ENCODE results near the gene RNH1. TPM values are rescaled to one million over a fixed set of nuclear protein-coding genes. Genes with fewer than 3 reads are reported as not detected.

Gene RNH1
- total and polyA plus RNA-seq, 10 of the 15 experiments (the other 5 are each of a cell fraction or from before 2014, with no cell fraction given) = 2.3 to 162 (median 72.1) TPM

DNA sequence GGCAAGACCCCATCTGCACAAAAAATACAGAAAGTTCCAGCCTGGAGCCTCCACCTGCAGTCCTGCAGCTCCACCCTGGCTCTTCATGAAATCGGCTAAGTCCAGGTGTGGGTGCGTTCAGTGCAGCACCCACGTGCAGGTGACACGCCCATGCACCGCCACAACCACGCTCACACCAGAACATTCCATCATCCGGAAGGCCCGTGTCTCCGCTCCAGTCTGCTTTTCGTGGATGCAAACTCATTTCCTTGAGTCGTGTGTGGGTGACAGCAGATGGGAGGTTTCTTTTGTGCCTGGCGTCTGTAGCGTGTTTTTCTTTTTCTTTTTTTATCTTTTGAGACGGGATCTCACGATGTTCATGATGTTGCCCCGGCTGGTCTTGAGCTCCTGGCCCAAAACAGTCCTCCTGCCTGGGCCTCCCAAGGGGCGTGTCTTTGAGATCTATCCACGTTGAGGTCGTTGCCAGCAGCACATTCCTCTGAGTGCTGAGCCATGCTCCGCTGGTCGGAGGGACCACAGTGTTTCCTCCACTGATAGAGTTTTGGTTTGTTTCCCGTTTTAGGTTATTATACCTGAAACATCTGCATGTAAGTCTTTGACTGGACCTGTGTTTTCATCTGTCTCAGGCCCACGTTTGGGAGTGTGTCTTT, 49.8 kb downstream of the RNH1 start (continued):
- TF ChIP-seq, protein P1, sequence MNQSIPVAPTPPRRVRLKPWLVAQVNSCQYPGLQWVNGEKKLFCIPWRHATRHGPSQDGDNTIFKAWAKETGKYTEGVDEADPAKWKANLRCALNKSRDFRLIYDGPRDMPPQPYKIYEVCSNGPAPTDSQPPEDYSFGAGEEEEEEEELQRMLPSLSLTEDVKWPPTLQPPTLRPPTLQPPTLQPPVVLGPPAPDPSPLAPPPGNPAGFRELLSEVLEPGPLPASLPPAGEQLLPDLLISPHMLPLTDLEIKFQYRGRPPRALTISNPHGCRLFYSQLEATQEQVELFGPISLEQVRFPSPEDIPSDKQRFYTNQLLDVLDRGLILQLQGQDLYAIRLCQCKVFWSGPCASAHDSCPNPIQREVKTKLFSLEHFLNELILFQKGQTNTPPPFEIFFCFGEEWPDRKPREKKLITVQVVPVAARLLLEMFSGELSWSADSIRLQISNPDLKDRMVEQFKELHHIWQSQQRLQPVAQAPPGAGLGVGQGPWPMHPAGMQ (IDR thresholded peaks at IDR 0.05; ENCODE audit: borderline replicate concordance) = no peak
- no peak for TF ChIP-seq YBX1 (IDR thresholded peaks at IDR 0.05)
- 0 out of 4 replicates have a peak, but pooled peaks of 1 of the 2 experiments have one; percentile 0 for TF ChIP-seq IKZF2 (IDR thresholded peaks at IDR 0.05)
- no peak for TF ChIP-seq MEF2A (IDR thresholded peaks at IDR 0.05; ENCODE audit: insufficient read depth, low read depth, low read length)
- no peak for TF ChIP-seq EED (IDR thresholded peaks at IDR 0.05; ENCODE audit: low read depth)
- no peak for TF ChIP-seq TBL1XR1 (IDR thresholded peaks at IDR 0.05; ENCODE audit: low read depth, low read length)
- TF ChIP-seq, protein P2, sequence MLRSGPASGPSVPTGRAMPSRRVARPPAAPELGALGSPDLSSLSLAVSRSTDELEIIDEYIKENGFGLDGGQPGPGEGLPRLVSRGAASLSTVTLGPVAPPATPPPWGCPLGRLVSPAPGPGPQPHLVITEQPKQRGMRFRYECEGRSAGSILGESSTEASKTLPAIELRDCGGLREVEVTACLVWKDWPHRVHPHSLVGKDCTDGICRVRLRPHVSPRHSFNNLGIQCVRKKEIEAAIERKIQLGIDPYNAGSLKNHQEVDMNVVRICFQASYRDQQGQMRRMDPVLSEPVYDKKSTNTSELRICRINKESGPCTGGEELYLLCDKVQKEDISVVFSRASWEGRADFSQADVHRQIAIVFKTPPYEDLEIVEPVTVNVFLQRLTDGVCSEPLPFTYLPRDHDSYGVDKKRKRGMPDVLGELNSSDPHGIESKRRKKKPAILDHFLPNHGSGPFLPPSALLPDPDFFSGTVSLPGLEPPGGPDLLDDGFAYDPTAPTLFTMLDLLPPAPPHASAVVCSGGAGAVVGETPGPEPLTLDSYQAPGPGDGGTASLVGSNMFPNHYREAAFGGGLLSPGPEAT (IDR thresholded peaks at IDR 0.05; ENCODE audit: low read depth) = no peak

DNA sequence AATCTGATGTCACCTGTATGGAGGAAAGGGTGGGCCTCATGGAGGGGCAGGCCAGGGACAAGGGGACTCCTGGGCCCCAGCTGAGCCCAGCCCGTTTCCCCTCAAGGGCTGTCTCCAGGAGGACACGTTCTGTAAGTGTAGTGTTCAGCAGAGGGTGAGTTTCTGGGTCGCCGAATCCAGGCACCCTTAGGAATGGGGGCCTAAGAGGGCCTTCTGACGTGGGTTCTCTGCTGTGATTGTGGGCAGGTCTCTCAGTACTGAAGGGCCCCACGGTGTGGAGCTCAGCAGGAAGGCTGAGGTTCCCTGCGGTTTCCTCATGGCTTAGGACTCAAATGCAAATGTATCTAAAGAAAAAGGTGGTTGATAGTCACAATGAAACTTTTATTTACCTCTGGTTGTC, 50.5 kb downstream of the RNH1 start:
- intact Hi-C loops (cut with micrococcal nuclease; ENCODE audit: unreplicated experiment) = no loop called here
- FAIRE-seq (peak; percentile 27), ATAC-seq (peak; percentile 87), DNase-seq (ENCODE audit: low read depth, low spot score) (no peak)
- peak overlapping the region; percentile 54; the same call in 1 of the 2 replicates for H3K4me3 ChIP-seq
- H3K79me2 ChIP-seq (ENCODE audit: control insufficient read depth, insufficient read depth, low read length) = peaks cover under 1% of the 10 kb centered on the region
- no peak overlapping the region for H3K9ac ChIP-seq (ENCODE audit: control insufficient read depth, insufficient read depth, low read length)
- H2AFZ ChIP-seq (ENCODE audit: control insufficient read depth, low read depth, low read length) = no peak overlapping the region
- no TSS peak for BruUV-seq (replicated peaks)
- peak overlapping the region; percentile 68 for H3K27ac ChIP-seq (ENCODE audit: control insufficient read depth, insufficient read depth)
- in situ Hi-C loops (cut with MboI) = no loop called here
- H3K27me3 ChIP-seq (replicated peaks in 1 of 2; ENCODE audit: control insufficient read depth in 2 of 2, insufficient read depth in 2 of 2, low read length in 1 of 2) = no peaks in the 10 kb centered on the region
- CTCF ChIA-PET = interaction anchor here (0.6 to 2.4 kb wide), 4 partner anchors 8 to 231 kb away, joined by 3 to 9 read pairs (median 4); no protein-coding TSS in a partner anchor
- H4K20me1 ChIP-seq (ENCODE audit: control insufficient read depth, insufficient read depth) = no peaks in the 10 kb centered on the region
- SMC1A ChIA-PET (ENCODE audit: uncharacterized antibody, unreplicated experiment) = interaction anchor here (0.6 to 1.5 kb wide), 2 partner anchors 13 to 47 kb away, joined by 3 to 4 read pairs; no protein-coding TSS in a partner anchor
- RAD21 ChIA-PET (ENCODE audit: unreplicated experiment) = no interaction called here
- peaks cover 2 to 6% of the 10 kb centered on the region in 2 experiments for H3K36me3 ChIP-seq (ENCODE audit: control insufficient read depth in 2 of 2, insufficient read depth in 2 of 2, low read length in 1 of 2)
- H3K4me1 ChIP-seq (ENCODE audit: control insufficient read depth, insufficient read depth, low read length) = peaks cover 18% of the 10 kb centered on the region
- POLR2A ChIA-PET = interaction anchor here (0.6 to 1.0 kb wide), 3 partner anchors 16 to 126 kb away, joined by 3 read pairs; no protein-coding TSS in a partner anchor
- no peaks in the 10 kb centered on the region for H3K9me3 ChIP-seq (replicated peaks; ENCODE audit: control insufficient read depth, insufficient read depth, low read length)
- peak overlapping the region; percentile 87 for H3K4me2 ChIP-seq (ENCODE audit: control insufficient read depth, insufficient read depth)
- 2% methylated on average over 7 of the region's 7 CpGs for WGBS (ENCODE audit: insufficient coverage, insufficient replicate concordance, low lambda C conversion rate, missing lambda C conversion rate)
- TF ChIP-seq MYC (IDR thresholded peaks at IDR 0.05; ENCODE audit: insufficient read depth, insufficient read length, insufficient replicate concordance, low read length, severe bottlenecking) = no peak
- no peak for TF ChIP-seq TAF1 (IDR thresholded peaks at IDR 0.05; ENCODE audit: borderline replicate concordance, low read depth, low read length)
- TF ChIP-seq PML (IDR thresholded peaks at IDR 0.05; ENCODE audit: low read length) = no peak
- TF ChIP-seq, protein P3, sequence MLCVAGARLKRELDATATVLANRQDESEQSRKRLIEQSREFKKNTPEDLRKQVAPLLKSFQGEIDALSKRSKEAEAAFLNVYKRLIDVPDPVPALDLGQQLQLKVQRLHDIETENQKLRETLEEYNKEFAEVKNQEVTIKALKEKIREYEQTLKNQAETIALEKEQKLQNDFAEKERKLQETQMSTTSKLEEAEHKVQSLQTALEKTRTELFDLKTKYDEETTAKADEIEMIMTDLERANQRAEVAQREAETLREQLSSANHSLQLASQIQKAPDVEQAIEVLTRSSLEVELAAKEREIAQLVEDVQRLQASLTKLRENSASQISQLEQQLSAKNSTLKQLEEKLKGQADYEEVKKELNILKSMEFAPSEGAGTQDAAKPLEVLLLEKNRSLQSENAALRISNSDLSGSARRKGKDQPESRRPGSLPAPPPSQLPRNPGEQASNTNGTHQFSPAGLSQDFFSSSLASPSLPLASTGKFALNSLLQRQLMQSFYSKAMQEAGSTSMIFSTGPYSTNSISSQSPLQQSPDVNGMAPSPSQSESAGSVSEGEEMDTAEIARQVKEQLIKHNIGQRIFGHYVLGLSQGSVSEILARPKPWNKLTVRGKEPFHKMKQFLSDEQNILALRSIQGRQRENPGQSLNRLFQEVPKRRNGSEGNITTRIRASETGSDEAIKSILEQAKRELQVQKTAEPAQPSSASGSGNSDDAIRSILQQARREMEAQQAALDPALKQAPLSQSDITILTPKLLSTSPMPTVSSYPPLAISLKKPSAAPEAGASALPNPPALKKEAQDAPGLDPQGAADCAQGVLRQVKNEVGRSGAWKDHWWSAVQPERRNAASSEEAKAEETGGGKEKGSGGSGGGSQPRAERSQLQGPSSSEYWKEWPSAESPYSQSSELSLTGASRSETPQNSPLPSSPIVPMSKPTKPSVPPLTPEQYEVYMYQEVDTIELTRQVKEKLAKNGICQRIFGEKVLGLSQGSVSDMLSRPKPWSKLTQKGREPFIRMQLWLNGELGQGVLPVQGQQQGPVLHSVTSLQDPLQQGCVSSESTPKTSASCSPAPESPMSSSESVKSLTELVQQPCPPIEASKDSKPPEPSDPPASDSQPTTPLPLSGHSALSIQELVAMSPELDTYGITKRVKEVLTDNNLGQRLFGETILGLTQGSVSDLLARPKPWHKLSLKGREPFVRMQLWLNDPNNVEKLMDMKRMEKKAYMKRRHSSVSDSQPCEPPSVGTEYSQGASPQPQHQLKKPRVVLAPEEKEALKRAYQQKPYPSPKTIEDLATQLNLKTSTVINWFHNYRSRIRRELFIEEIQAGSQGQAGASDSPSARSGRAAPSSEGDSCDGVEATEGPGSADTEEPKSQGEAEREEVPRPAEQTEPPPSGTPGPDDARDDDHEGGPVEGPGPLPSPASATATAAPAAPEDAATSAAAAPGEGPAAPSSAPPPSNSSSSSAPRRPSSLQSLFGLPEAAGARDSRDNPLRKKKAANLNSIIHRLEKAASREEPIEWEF (IDR thresholded peaks at IDR 0.05; ENCODE audit: insufficient replicate concordance, low read depth, low read length) = peak; percentile 15
- TF ChIP-seq, protein P4, sequence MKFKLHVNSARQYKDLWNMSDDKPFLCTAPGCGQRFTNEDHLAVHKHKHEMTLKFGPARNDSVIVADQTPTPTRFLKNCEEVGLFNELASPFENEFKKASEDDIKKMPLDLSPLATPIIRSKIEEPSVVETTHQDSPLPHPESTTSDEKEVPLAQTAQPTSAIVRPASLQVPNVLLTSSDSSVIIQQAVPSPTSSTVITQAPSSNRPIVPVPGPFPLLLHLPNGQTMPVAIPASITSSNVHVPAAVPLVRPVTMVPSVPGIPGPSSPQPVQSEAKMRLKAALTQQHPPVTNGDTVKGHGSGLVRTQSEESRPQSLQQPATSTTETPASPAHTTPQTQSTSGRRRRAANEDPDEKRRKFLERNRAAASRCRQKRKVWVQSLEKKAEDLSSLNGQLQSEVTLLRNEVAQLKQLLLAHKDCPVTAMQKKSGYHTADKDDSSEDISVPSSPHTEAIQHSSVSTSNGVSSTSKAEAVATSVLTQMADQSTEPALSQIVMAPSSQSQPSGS (IDR thresholded peaks at IDR 0.05; ENCODE audit: low read length) = no peak
